B cell (primary cell): ENCODE measurements around the gene RPL37A.

Source experiments
- EZH2 ChIP-seq: IDR thresholded peaks from 2 replicates; pipeline ENCODE4 v1.6.1; 2012; ENCODE audit warnings: borderline replicate concordance, low read depth, mild to moderate bottlenecking, moderate library complexity, low read length; ENCODE audit not compliant: insufficient read depth, poor library complexity, severe bottlenecking
- TF ChIP-seq, protein P1 (sequence below): fragments of 200-600 bp; IDR thresholded peaks from one replicate; pipeline ENCODE4 v1.8.0; 2022; ENCODE audit warnings: antibody characterized with exemption, mild to moderate bottlenecking

DNA sequence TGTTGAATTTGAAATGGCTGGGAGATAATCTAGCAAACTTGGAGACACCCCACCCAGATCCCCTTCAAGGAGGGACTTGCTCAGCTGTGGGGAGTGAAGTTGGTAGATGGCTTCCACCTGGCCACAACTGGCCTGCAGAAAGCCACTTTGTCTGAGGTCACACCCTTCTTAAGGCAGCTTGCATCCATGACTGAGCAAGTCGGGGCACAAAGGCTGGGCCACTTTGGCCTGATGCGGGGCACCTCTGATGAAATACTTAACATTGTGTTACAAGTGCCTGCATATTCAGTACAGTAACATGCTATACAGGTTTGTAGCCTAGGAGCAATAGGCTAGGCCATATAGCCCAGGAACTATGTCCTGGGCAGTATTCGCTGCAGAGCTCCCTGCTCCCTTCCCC is 13.4 kb upstream of the RPL37A start:
- TF ChIP-seq, protein P1, sequence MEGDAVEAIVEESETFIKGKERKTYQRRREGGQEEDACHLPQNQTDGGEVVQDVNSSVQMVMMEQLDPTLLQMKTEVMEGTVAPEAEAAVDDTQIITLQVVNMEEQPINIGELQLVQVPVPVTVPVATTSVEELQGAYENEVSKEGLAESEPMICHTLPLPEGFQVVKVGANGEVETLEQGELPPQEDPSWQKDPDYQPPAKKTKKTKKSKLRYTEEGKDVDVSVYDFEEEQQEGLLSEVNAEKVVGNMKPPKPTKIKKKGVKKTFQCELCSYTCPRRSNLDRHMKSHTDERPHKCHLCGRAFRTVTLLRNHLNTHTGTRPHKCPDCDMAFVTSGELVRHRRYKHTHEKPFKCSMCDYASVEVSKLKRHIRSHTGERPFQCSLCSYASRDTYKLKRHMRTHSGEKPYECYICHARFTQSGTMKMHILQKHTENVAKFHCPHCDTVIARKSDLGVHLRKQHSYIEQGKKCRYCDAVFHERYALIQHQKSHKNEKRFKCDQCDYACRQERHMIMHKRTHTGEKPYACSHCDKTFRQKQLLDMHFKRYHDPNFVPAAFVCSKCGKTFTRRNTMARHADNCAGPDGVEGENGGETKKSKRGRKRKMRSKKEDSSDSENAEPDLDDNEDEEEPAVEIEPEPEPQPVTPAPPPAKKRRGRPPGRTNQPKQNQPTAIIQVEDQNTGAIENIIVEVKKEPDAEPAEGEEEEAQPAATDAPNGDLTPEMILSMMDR: no peak
- no peak for TF ChIP-seq EZH2
